ENCODE measurements around the gene DPP4.

GRCh38 chr2:161964160-161964559, 109.9 kb downstream of the DPP4 start:
- TF ChIP-seq CTCF (optimal IDR thresholded peaks at IDR 0.05 in 1 of 3, IDR thresholded peaks at IDR 0.05 in 1 of 3, conservative IDR thresholded peaks at IDR 0.05 in 1 of 3; ENCODE audit: extremely low read depth in 1 of 3, insufficient read depth in 2 of 3, low read length in 3 of 3) (no peak), EZH2 (IDR thresholded peaks at IDR 0.05; ENCODE audit: low read length) (no peak)

Measured in keratinocyte (primary cell).